ENCODE results near the gene STK24.

Gene STK24

GRCh38 chr13:98473788-98474144 is 103.1 kb downstream of the STK24 start:
- H3K4me3 Mint-ChIP-seq: no peak overlapping the region
- no peak overlapping the region for H3K27ac Mint-ChIP-seq

GRCh38 chr13:98473135-98473787 is 103.6 kb downstream of the STK24 start:
- no peak overlapping the region for H3K4me3 Mint-ChIP-seq

More at GRCh38 chr13:98473788-98474144, 103.1 kb downstream of the STK24 start:
- DNase-seq (ENCODE audit: low spot score in 2 of 2): no peak
- Mint-ChIP-seq H3K36me3 (peaks cover 22% of the 10 kb centered on the region), H3K4me1 (peaks cover 32% of the 10 kb centered on the region), H3K27me3 (no peaks in the 10 kb centered on the region), H3K9me3 (no peaks in the 10 kb centered on the region)
- no peak for ATAC-seq (ENCODE audit: low read depth)

GRCh38 chr13:98471934-98472333 is 105.0 kb downstream of the STK24 start:
- Mint-ChIP-seq H3K27me3 (no peaks in the 10 kb centered on the region), H3K4me3 (no peak overlapping the region), H3K4me1 (peaks cover 16% of the 10 kb centered on the region), H3K27ac (peak overlapping the region; percentile 38), H3K36me3 (peaks cover 22% of the 10 kb centered on the region), H3K9me3 (no peaks in the 10 kb centered on the region)
- no peak for DNase-seq (ENCODE audit: low spot score in 2 of 2)
- no peak for ATAC-seq (ENCODE audit: low read depth)

More at GRCh38 chr13:98473135-98473787, 103.6 kb downstream of the STK24 start:
- ATAC-seq (ENCODE audit: low read depth): no peak
- no peak for DNase-seq (ENCODE audit: low spot score in 2 of 2)
- Mint-ChIP-seq H3K27ac (peak overlapping the region; percentile 68), H3K4me1 (peaks cover 27% of the 10 kb centered on the region), H3K36me3 (peaks cover 22% of the 10 kb centered on the region), H3K9me3 (no peaks in the 10 kb centered on the region), H3K27me3 (no peaks in the 10 kb centered on the region)

GRCh38 chr13:98470920-98471319 is 106.0 kb downstream of the STK24 start:
- no peaks in the 10 kb centered on the region for H3K9me3 Mint-ChIP-seq
- H3K4me3 Mint-ChIP-seq: no peak overlapping the region
- H3K27me3 Mint-ChIP-seq: no peaks in the 10 kb centered on the region
- peak overlapping the region; percentile 38 for H3K27ac Mint-ChIP-seq
- ATAC-seq (ENCODE audit: low read depth) (no peak), DNase-seq (ENCODE audit: low spot score in 2 of 2) (no peak)
- peaks cover 24% of the 10 kb centered on the region for H3K36me3 Mint-ChIP-seq
- peaks cover 6% of the 10 kb centered on the region for H3K4me1 Mint-ChIP-seq

GRCh38 chr13:98468929-98469328 is 108.0 kb downstream of the STK24 start:
- H3K27me3 Mint-ChIP-seq: no peaks in the 10 kb centered on the region
- peaks cover 5% of the 10 kb centered on the region for H3K4me1 Mint-ChIP-seq
- ATAC-seq (ENCODE audit: low read depth): no peak
- no peak for DNase-seq (ENCODE audit: low spot score in 2 of 2)
- peaks cover 24% of the 10 kb centered on the region for H3K36me3 Mint-ChIP-seq
- no peak overlapping the region for H3K4me3 Mint-ChIP-seq
- H3K27ac Mint-ChIP-seq: peak overlapping the region; percentile 43
- H3K9me3 Mint-ChIP-seq: no peaks in the 10 kb centered on the region

GRCh38 chr13:98468361-98468760 is 108.5 kb downstream of the STK24 start:
- H3K27ac Mint-ChIP-seq: peak overlapping the region; percentile 43
- peaks cover 4% of the 10 kb centered on the region for H3K4me1 Mint-ChIP-seq
- H3K4me3 Mint-ChIP-seq: no peak overlapping the region
- ATAC-seq (ENCODE audit: low read depth) (no peak), DNase-seq (ENCODE audit: low spot score in 2 of 2) (no peak)
- no peaks in the 10 kb centered on the region for H3K9me3 Mint-ChIP-seq
- peaks cover 22% of the 10 kb centered on the region for H3K36me3 Mint-ChIP-seq
- H3K27me3 Mint-ChIP-seq: no peaks in the 10 kb centered on the region

- no peak overlapping the region for H3K4me3 Mint-ChIP-seq
- H3K36me3 Mint-ChIP-seq: peaks cover 25% of the 10 kb centered on the region
- H3K4me1 Mint-ChIP-seq: peaks cover 4% of the 10 kb centered on the region
- peak overlapping the region; percentile 17 for H3K27ac Mint-ChIP-seq
- ATAC-seq (ENCODE audit: low read depth): no peak
- H3K27me3 Mint-ChIP-seq: no peaks in the 10 kb centered on the region
- H3K9me3 Mint-ChIP-seq: no peaks in the 10 kb centered on the region
- no peak for DNase-seq (ENCODE audit: low spot score in 2 of 2)
Observed at GRCh38 chr13:98467263-98467985, 109.5 kb downstream of the STK24 start.

- no peak overlapping the region for H3K27ac Mint-ChIP-seq
- H3K36me3 Mint-ChIP-seq: peaks cover 23% of the 10 kb centered on the region
- DNase-seq (ENCODE audit: low spot score in 2 of 2): no peak
- H3K4me1 Mint-ChIP-seq: peaks cover 7% of the 10 kb centered on the region
- ATAC-seq (ENCODE audit: low read depth): peak; percentile 29
- no peaks in the 10 kb centered on the region for H3K9me3 Mint-ChIP-seq
- no peaks in the 10 kb centered on the region for H3K27me3 Mint-ChIP-seq
- no peak overlapping the region for H3K4me3 Mint-ChIP-seq
Observed at GRCh38 chr13:98466634-98467236, 110.2 kb downstream of the STK24 start.

- Mint-ChIP-seq H3K4me3 (no peak overlapping the region), H3K9me3 (no peaks in the 10 kb centered on the region), H3K27me3 (no peaks in the 10 kb centered on the region), H3K4me1 (peaks cover 7% of the 10 kb centered on the region), H3K27ac (peak overlapping the region; percentile 22), H3K36me3 (peaks cover 31% of the 10 kb centered on the region)
- no peak for ATAC-seq (ENCODE audit: low read depth)
- no peak for DNase-seq (ENCODE audit: low spot score in 2 of 2)
Observed at GRCh38 chr13:98462946-98463345, 114.0 kb downstream of the STK24 start.

GRCh38 chr13:98462241-98462882 is 114.5 kb downstream of the STK24 start:
- no peak for ATAC-seq (ENCODE audit: low read depth)
- peak overlapping the region; percentile 74 for H3K27ac Mint-ChIP-seq

GRCh38 chr13:98461486-98462240 is 115.2 kb downstream of the STK24 start:
- no peak for ATAC-seq (ENCODE audit: low read depth)
- H3K27ac Mint-ChIP-seq: peak overlapping the region; percentile 74
- H3K36me3 Mint-ChIP-seq: peaks cover 35% of the 10 kb centered on the region

More at GRCh38 chr13:98462241-98462882, 114.5 kb downstream of the STK24 start:
- peaks cover 33% of the 10 kb centered on the region for H3K36me3 Mint-ChIP-seq
- H3K9me3 Mint-ChIP-seq: no peaks in the 10 kb centered on the region
- H3K27me3 Mint-ChIP-seq: no peaks in the 10 kb centered on the region
- no peak overlapping the region for H3K4me3 Mint-ChIP-seq
- DNase-seq (ENCODE audit: low spot score in 2 of 2): no peak
- peaks cover 7% of the 10 kb centered on the region for H3K4me1 Mint-ChIP-seq

GRCh38 chr13:98460516-98460915 is 116.4 kb downstream of the STK24 start:
- no peak for ATAC-seq (ENCODE audit: low read depth)
- Mint-ChIP-seq H3K9me3 (no peaks in the 10 kb centered on the region), H3K4me3 (no peak overlapping the region), H3K4me1 (peaks cover 7% of the 10 kb centered on the region), H3K27me3 (no peaks in the 10 kb centered on the region), H3K27ac (no peak overlapping the region), H3K36me3 (peaks cover 37% of the 10 kb centered on the region)
- no peak for DNase-seq (ENCODE audit: low spot score in 2 of 2)

More at GRCh38 chr13:98461486-98462240, 115.2 kb downstream of the STK24 start:
- no peaks in the 10 kb centered on the region for H3K9me3 Mint-ChIP-seq
- no peak overlapping the region for H3K4me3 Mint-ChIP-seq
- no peak for DNase-seq (ENCODE audit: low spot score in 2 of 2)
- no peaks in the 10 kb centered on the region for H3K27me3 Mint-ChIP-seq
- peaks cover 7% of the 10 kb centered on the region for H3K4me1 Mint-ChIP-seq

- Mint-ChIP-seq H3K36me3 (peaks cover 34% of the 10 kb centered on the region), H3K27me3 (no peaks in the 10 kb centered on the region), H3K4me3 (no peak overlapping the region), H3K9me3 (no peaks in the 10 kb centered on the region), H3K27ac (peak overlapping the region; percentile 60), H3K4me1 (peaks cover 7% of the 10 kb centered on the region)
- ATAC-seq (ENCODE audit: low read depth): no peak
- DNase-seq (ENCODE audit: low spot score in 2 of 2): no peak
Observed at GRCh38 chr13:98459721-98460370, 117.1 kb downstream of the STK24 start.
